Chondrocyte (in vitro differentiated cells): ENCODE results near the gene MILR1. TPM values are rescaled to one million over a fixed set of nuclear protein-coding genes. Genes with fewer than 3 reads are reported as not detected.
"Not testable (repeated sequence)": the region's sequence is repeated elsewhere in the genome, so short reads cannot be mapped to it uniquely, and the experiment has no call there.

Experiments used
- DNase-seq: peaks from one replicate; pipeline ENCODE4 v3.0.0; 2021; ENCODE audit warnings: mixed read lengths, low spot score
- H3K27ac Mint-ChIP-seq: one replicate; pipeline ENCODE4 v1.8.0; 2021; ENCODE audit warnings: mild to moderate bottlenecking, moderate library complexity, mixed read lengths; ENCODE audit not compliant: unreplicated experiment
- H3K27me3 Mint-ChIP-seq: 2 replicates; pipeline ENCODE4 v1.8.0; 2021; ENCODE audit warnings: low read depth, mixed read lengths
- H3K36me3 Mint-ChIP-seq: 2 replicates; pipeline ENCODE4 v1.8.0; 2021; ENCODE audit warnings: low read depth, mixed read lengths
- H3K4me1 Mint-ChIP-seq: 2 replicates; pipeline ENCODE4 v1.8.0; 2021; ENCODE audit warnings: low read depth, mild to moderate bottlenecking, mixed read lengths
- H3K4me3 Mint-ChIP-seq: one replicate; pipeline ENCODE4 v1.8.0; 2021; ENCODE audit warnings: mild to moderate bottlenecking, moderate library complexity, mixed read lengths; ENCODE audit not compliant: unreplicated experiment
- H3K9me3 Mint-ChIP-seq: 2 replicates; pipeline ENCODE4 v1.8.0; 2021; ENCODE audit warnings: low read depth, mixed read lengths
- CTCF ChIP-seq: fragments of 200-600 bp; sonication (generic); IDR thresholded peaks from 2 replicates; pipeline ENCODE4 v1.5.0; 2021; ENCODE audit warnings: antibody characterized with exemption, mild to moderate bottlenecking, moderate library complexity
- total RNA-seq: library from RNA; stranded (reverse); gene quantifications from 3 replicates; pipeline ENCODE4 v1.2.1, GENCODE V29; 2021

The MILR1 gene
- total RNA-seq, 1 donor from 2014 or later, result not detected

GRCh38 chr17:64431534-64431933 is 17.4 kb upstream of the MILR1 start:
- Mint-ChIP-seq H3K27me3 (peaks cover 15% of the 10 kb centered on the region), H3K36me3 (peaks cover 2% of the 10 kb centered on the region), H3K4me1 (no peaks in the 10 kb centered on the region), H3K4me3 (no peak overlapping the region), H3K9me3 (no peaks in the 10 kb centered on the region), H3K27ac (no peak overlapping the region)
- TF ChIP-seq CTCF, result no peak
- DNase-seq, result no peak

- Mint-ChIP-seq H3K27ac (no peak overlapping the region), H3K4me1 (peaks cover 11% of the 10 kb centered on the region), H3K27me3 (no peaks in the 10 kb centered on the region), H3K36me3 (peaks cover 7% of the 10 kb centered on the region), H3K9me3 (peaks cover 20% of the 10 kb centered on the region), H3K4me3 (no peak overlapping the region)
- TF ChIP-seq CTCF, result no peak
- DNase-seq, result no peak
These were observed 10.9 kb upstream of the MILR1 start for GRCh38 chr17:64437944-64438525.

GRCh38 chr17:64439521-64439920 is 9.4 kb upstream of the MILR1 start:
- H3K27ac Mint-ChIP-seq, H3K27me3 Mint-ChIP-seq, H3K36me3 Mint-ChIP-seq, H3K4me3 Mint-ChIP-seq, DNase-seq: not testable (repeated sequence)
- peaks cover 11% of the 10 kb centered on the region for H3K4me1 Mint-ChIP-seq
- H3K9me3 Mint-ChIP-seq, result peaks cover 20% of the 10 kb centered on the region

GRCh38 chr17:64439956-64440355 is 9.0 kb upstream of the MILR1 start:
- H3K27me3 Mint-ChIP-seq, result no peaks in the 10 kb centered on the region
- peaks cover 20% of the 10 kb centered on the region for H3K9me3 Mint-ChIP-seq
- no peak for TF ChIP-seq CTCF
- no peak overlapping the region for H3K4me3 Mint-ChIP-seq
- DNase-seq, result no peak
- peaks cover 11% of the 10 kb centered on the region for H3K4me1 Mint-ChIP-seq
- H3K27ac Mint-ChIP-seq, result no peak overlapping the region
- peaks cover 7% of the 10 kb centered on the region for H3K36me3 Mint-ChIP-seq

- Mint-ChIP-seq H3K27me3 (no peaks in the 10 kb centered on the region), H3K4me1 (peaks cover 11% of the 10 kb centered on the region), H3K36me3 (peaks cover 6% of the 10 kb centered on the region), H3K9me3 (peaks cover 19% of the 10 kb centered on the region), H3K4me3 (no peak overlapping the region), H3K27ac (peak overlapping the region; percentile 67)
- DNase-seq, result no peak
- no peak for TF ChIP-seq CTCF
These were observed 7.0 kb upstream of the MILR1 start for GRCh38 chr17:64441772-64442540.
